DMS 273 (cell line): ENCODE measurements around the gene RPAP2.
"Not testable (repeated sequence)": the region's sequence is repeated elsewhere in the genome, so short reads cannot be mapped to it uniquely, and the experiment has no call there.

ENCODE experiments used
- DNase-seq: peaks from one replicate; lab custom pipeline; 2025; ENCODE audit not compliant: unreplicated experiment; lab: John Stamatoyannopoulos, UW

Gene RPAP2

GRCh38 chr1:92374223-92374622, 75.4 kb downstream of the RPAP2 start:
- no peak for DNase-seq

DNA sequence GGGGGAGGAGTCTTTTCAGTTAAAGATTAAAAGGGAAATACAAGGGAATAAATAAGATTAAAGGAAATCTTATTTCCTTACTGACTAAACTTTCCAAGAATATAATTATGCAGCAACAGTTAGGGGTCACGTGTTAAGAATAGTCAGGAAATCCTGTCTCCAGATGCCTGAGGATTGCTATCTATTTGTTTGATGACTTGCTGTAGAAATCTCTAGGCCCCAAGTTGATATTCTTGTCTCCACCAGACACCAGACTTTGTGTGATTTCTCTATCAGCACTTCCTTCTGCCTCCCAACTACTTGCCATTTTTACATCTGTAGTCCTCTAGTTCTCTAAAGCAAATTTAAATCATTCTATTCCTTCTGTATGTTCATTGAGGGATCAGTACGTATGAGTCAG, 77.5 kb downstream of the RPAP2 start:
- DNase-seq: no peak

- DNase-seq: not testable (repeated sequence)
These were observed 79.1 kb downstream of the RPAP2 start for GRCh38 chr1:92377991-92378390.

DNA sequence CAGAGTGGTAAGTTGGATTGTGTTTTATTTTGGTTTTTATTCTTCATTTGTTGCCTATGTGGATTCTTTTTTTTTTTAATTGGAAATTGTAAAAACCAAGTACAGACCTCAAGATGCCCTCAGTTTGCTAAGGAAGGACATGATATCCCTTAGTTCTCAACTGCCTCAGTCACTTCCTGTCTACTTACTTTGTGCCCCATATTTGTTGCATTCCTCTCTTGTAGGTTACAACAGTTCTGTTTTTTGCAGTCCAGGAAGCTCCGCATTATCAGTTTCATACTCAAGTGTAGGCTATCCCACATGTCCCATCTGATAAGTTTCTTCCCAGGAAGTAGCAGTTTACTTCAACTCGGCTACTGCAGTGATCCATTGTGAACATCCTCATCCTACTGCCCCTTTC, 82.0 kb downstream of the RPAP2 start:
- DNase-seq: no peak

DNA sequence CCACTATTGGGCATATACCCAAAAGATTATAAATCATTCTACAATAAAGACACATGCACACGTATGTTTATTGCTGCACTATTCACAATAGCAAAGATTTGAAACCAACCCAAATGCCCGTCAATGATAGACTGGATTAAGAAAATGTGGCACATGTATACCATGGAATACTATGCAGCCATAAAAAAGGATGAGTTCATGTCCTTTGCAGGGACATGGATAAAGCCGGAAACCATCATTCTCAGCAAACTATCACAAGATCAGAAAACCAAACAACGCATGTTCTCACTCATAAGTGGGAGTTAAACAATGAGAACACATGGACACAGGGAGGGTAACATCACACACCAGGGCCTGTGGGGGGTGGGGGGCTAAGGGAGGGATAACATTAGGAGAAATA, 95.1 kb downstream of the RPAP2 start:
- DNase-seq: not testable (repeated sequence)

DNA sequence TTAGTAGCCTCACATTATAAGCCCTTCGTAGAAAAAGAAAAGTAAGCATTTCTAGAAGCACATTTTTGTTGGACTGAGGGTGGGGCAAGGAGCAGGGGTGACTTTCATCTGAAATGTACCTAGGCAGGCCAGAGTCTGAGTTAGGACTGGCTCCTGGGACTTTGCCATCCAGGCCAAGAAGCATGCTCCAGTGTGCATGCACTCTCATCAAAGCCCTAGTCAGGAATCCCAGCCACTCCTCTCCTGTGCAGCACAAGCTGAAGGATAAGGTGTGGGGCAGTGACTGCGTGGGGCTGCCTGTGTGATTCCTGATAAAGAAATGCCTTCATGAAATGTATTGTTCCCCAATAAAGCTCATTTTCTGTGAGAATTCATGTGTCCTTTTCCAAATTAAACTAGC, 99.7 kb downstream of the RPAP2 start:
- DNase-seq: no peak

GRCh38 chr1:92399076-92399475, 100.2 kb downstream of the RPAP2 start:
- DNase-seq: peak; percentile 6

DNA sequence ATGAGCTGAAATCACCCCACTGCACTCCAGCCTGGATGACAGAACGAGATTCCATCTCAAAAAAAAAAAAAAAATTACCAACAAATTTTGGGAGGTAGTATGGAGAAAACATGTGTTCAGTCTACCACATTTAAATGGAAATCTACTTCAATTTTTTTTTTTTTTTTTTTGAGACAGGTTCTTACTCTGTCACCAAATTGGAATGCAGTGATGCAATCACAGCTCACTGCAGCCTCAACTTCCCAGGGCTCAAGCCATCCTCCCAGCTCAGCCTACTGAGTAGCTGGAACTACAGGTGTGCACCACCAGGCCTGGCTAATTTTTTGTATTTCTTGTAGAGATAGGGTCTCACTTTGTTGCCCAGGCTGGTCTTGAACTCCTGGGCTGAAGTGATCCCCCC, 105.8 kb downstream of the RPAP2 start:
- DNase-seq: no peak

DNA sequence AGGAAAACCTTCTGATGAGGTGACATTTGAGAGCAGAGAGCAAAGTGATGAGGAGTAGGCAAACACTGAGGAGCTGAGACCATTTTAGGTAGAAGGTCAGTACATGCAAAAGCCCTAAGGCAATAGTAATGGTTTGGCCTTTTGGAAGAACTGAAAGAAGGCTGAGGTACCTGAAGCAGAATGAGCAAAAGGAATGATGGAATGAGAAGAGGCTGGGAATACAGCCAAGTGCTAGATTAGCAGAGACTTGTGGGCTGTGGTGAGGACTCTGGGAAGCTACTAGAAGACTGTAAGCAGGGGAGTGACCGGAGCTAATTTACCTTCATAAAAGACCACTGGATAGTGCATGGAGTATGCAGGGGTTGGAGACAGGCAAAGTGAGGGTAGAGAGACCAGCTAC, 110.0 kb downstream of the RPAP2 start:
- no peak for DNase-seq

GRCh38 chr1:92409946-92410549, 111.2 kb downstream of the RPAP2 start:
- no peak for DNase-seq

DNA sequence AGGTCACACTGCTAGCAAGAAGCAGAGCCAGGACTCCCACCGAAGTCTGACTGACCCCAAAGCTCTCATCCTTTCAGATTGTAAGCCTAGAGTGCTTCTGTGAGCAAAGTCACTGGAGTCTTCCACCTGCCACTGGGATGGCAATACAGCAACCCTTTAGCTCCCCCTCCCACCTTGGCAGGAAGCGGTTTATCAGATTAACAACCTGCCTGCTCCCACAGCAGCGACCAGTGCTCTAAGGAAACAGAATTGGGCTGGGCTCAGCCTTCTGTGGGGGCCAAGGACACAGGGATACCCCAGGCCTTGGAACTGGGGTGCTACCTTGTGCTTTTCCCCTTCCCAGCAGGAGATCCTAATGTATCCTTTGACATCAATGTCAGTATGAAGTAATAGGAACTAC, 111.8 kb downstream of the RPAP2 start:
- no peak for DNase-seq

- DNase-seq: peak; percentile 67
These were observed 112.7 kb downstream of the RPAP2 start for GRCh38 chr1:92411511-92411910.

DNA sequence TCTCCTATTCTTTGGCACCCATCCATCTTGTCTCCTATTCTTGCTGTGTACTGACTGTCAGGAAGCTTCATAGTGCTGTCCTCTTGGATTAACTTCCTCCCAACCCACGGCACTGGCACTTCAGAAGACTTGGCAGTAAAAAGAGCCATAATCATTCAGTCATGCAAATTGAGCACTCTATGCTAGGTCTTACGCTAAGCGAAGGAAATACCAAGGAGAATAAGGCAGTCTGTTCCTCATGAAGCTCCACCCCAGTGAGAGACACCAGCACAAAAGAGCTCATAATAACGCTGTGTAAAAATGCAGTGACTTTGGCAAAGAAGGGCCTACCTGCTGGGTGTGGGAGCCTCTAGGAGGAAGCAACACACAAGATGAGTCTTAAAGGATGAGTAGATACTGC, 120.8 kb downstream of the RPAP2 start:
- no peak for DNase-seq

DNA sequence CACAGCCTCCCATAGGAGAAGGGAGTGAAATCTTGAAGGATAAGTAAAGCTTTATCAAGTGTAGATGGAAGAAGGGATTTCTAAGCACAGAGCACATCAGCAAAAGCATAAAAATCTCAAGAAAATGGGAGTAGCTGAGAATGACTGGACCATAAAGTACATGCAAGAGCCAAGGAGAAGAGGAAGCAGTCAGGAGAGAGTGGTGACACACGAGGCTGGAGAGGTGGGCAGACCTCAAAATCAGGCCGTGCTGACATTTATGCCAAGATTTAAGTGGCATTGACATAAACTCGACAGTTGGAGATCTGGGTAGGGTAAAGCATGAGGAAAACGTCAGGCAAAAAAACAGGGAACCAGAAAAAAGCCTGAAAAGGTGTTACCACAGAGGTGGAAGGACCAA, 125.5 kb downstream of the RPAP2 start:
- no peak for DNase-seq

- peak; percentile 42 for DNase-seq
These were observed 126.8 kb downstream of the RPAP2 start for GRCh38 chr1:92425617-92426016.

DNA sequence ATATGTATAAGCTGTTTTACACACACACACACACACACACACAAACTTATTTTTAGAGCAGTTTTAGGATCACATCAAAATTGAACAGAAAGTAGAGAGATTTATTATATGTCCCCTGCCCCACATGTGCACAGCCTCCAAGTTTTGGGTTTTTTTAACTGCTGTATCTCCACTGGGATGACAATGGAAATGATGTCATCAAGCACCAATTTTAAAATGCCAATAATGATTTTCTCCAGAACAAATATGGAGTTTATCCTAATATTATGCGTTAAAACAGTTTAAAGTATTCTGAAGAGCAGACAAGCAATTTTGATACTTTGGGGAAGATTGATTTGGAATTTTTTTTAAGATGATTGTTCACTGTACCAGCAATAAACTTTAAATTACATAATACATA, 131.2 kb downstream of the RPAP2 start:
- no peak for DNase-seq

GRCh38 chr1:92434572-92434971, 135.7 kb downstream of the RPAP2 start:
- DNase-seq: not testable (repeated sequence)

DNA sequence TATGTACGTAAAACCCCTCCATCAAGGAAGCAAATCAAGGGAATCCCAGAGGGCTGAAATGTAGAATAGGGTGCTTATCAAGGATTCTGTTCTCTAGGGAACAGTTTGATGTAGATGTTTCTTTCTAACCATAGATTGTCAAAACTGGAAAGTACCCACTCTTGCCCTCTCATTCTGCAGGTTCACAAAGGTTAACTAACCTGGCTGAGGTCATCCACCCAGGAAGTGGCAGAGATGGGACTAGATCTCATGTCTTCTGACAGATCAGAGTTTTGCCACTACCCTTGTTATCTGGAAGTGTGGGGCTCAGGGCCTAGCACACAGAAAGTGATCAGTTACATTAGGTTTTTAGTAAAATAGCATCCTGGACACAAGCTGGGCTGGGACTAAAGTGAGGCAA, 140.4 kb downstream of the RPAP2 start:
- DNase-seq: no peak

- DNase-seq: no peak
These were observed 142.4 kb downstream of the RPAP2 start for GRCh38 chr1:92441316-92441696.

DNA sequence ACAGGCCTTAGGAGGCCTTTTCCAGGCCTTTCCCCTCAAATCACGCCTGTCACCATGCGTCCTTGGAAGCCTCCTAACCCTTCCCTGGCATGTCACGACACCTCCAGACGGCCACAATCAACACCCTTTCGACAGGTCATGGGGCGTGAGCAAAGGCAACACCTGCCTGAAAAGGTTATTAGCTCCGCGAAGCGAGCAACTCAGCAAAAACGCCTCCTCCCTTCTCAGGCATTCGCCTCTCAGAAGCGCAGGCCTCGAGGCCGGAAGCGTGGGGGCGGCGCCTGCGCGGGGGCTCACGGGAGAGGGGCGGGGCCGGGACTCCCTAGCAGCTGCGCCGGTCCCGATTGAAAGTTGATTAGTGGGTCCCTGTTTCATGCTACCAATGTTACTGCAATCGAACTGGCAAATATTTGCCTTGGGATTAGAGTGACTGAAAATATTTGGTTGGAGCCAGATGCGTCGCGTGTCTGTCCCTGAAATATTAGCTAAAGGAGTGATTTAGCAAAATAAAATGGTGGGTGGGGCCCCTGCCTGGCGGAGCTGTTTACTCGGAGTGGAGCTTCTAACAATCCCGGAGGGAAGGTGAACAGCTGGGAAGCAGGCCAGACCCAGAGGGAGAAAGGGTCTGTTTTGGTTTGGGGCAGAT, 143.0 kb downstream of the RPAP2 start:
- DNase-seq: peak; percentile 95

- no peak for DNase-seq
These were observed 143.5 kb downstream of the RPAP2 start for GRCh38 chr1:92442351-92442750.

- DNase-seq: no peak
These were observed 145.0 kb downstream of the RPAP2 start for GRCh38 chr1:92443893-92444292.

- DNase-seq: no peak
These were observed 145.5 kb downstream of the RPAP2 start for GRCh38 chr1:92444351-92444750.
